AG04449 (cell line): Measurements from ENCODE around the gene HSPA12B.

Experiments
- CTCF ChIA-PET: fragments of 350-600 bp; formaldehyde crosslinking; extraction: SDS; loops from one replicate; lab custom pipeline; 2021; ENCODE audit warnings: antibody characterized with exemption; lab: Yijun Ruan, JAX
- POLR2A ChIA-PET: fragments of 400-600, 350-600 bp; formaldehyde crosslinking; extraction: SDS; loops from one replicate; lab custom pipeline; 2020; ENCODE audit warnings: antibody characterized with exemption, inconsistent platforms; lab: Yijun Ruan, JAX
- DNase-seq: peaks from one replicate; pipeline ENCODE4 v3.0.0-alpha.2; 2010; ENCODE audit warnings: low read depth, low spot score
- H3K4me3 ChIP-seq: 2 replicates; pipeline ENCODE4 v1.5.1; 2011; ENCODE audit warnings: low read depth, mild to moderate bottlenecking, control low read depth, low read length
- TF ChIP-seq, protein P1 (sequence below): IDR thresholded peaks from one replicate; pipeline ENCODE4 v1.5.1; 2011; ENCODE audit warnings: mild to moderate bottlenecking, moderate library complexity, low read length, control low read depth, inconsistent platforms; ENCODE audit not compliant: insufficient read depth; ENCODE audit errors: missing control alignments

Gene HSPA12B

GRCh38 chr20:3689978-3690377, 42.5 kb upstream of the HSPA12B start:
- H3K4me3 ChIP-seq, result no peak overlapping the region
- no peak for DNase-seq
- TF ChIP-seq, protein P1, sequence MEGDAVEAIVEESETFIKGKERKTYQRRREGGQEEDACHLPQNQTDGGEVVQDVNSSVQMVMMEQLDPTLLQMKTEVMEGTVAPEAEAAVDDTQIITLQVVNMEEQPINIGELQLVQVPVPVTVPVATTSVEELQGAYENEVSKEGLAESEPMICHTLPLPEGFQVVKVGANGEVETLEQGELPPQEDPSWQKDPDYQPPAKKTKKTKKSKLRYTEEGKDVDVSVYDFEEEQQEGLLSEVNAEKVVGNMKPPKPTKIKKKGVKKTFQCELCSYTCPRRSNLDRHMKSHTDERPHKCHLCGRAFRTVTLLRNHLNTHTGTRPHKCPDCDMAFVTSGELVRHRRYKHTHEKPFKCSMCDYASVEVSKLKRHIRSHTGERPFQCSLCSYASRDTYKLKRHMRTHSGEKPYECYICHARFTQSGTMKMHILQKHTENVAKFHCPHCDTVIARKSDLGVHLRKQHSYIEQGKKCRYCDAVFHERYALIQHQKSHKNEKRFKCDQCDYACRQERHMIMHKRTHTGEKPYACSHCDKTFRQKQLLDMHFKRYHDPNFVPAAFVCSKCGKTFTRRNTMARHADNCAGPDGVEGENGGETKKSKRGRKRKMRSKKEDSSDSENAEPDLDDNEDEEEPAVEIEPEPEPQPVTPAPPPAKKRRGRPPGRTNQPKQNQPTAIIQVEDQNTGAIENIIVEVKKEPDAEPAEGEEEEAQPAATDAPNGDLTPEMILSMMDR, result no peak
- CTCF ChIA-PET, result interaction anchor here (1.2 to 43.4 kb wide), 2 partner anchors 13 to 18 kb away, joined by 3 to 1151 read pairs; partner anchors contain the start of gene SIGLEC1
- POLR2A ChIA-PET, result no interaction called here

DNA sequence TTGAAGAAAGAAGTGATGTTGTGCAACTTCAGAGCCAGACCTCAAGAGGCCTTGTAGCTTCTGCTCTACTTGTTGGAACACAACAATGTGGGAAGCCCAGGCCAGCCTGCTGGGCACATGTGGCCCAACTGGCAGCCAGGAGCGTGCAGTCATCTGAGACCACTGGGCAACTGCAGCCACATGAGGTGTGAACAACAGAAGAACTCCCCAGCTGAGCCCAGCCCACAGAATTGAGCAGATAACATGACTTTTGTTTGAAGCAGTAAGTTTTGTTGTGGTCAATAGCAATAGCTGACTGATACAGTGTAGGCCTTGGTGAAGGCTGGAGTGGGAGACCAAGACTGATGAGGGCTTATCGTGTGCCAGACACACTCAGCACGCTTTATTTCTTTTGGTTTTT, 42.1 kb upstream of the HSPA12B start:
- no peak for DNase-seq
- POLR2A ChIA-PET, result no interaction called here
- no peak overlapping the region for H3K4me3 ChIP-seq
- TF ChIP-seq, protein P1, result no peak
- CTCF ChIA-PET, result interaction anchor here (1.2 to 43.4 kb wide), 2 partner anchors 14 to 17 kb away, joined by 3 to 1151 read pairs; partner anchors contain the start of gene SIGLEC1

DNA sequence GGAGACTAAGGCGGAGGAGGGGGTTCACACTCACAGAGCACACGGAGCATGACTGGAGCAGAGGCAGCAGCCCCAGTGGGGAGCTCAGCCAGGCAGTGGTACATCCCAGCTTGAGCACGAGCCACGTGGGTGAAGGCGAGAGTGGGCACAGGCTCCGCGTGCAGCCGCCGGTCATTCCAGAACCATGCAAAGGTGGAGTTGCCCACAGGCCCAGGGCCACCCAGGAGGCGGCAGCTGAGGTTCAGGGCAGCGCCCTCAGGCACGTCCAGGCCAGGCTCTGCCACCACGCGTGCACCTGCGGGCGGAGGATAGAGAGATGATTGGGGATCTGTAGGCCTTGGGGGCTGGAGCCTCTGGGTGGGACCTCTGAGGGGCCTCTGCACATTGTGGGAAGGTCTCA, 41.2 kb upstream of the HSPA12B start:
- ChIA-PET POLR2A (interaction anchor here (0.9 kb wide), 1 partner anchor 23 kb away, joined by 3 read pairs; no protein-coding TSS in a partner anchor), CTCF (interaction anchor here (43.4 kb wide), 1 partner anchor 16 kb away, joined by 1151 read pairs; the partner anchor contains the start of gene SIGLEC1)
- no peak overlapping the region for H3K4me3 ChIP-seq
- no peak for DNase-seq
- TF ChIP-seq, protein P1, result no peak

DNA sequence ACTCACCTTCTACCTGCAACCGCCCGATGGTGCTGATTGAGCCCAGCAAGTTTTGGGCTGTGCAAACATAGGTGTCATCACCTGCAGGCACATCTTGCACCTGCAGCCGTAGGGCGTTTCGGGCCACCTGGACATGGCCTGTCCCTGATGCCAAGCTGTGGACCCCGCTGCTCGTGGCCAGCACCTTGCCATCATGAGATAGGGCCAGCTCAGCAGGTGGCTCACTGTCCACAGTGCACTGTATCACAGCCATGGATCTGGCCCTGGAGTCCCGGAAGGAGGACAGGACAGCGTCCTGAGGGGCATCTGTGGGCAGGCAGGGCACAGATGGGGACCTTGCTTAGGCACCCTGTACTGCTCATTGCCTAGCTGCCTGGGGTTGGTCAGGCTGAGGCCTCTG, 40.6 kb upstream of the HSPA12B start:
- ChIA-PET POLR2A (interaction anchor here (0.9 kb wide), 1 partner anchor 23 kb away, joined by 3 read pairs; no protein-coding TSS in a partner anchor), CTCF (interaction anchor here (43.4 kb wide), 1 partner anchor 16 kb away, joined by 1151 read pairs; the partner anchor contains the start of gene SIGLEC1)
- DNase-seq, result no peak
- TF ChIP-seq, protein P1, result no peak
- no peak overlapping the region for H3K4me3 ChIP-seq

DNA sequence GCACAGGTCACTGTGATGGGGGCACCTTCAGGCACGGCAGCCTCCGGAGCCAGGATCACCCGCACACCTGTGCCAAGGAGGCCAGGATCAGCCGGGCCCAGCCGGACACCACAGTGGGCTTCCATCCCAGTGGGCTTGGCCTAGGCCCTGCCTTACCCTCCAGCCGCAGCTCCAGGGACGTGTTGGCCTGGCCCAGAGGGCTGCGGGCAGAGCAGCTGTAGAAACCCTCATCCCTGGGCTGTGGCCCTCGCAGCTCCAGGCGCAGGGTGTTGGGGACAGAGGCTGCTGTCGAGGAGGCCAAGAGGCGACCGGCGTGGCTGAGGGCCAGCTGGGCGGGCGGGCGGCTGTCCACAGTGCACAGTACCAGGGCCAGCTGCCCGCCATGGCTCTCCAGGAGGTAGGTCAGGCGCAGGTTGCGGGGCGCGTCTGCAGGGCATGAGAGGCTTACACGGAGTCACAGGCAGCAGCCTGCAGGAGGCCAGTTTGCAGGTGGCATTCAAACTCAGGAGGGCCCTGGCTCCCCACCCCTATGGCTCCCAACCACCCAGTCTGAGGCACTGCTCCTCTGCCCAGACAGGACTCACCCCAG, 39.7 kb upstream of the HSPA12B start:
- no peak for DNase-seq
- CTCF ChIA-PET, result interaction anchor here (0.9 to 43.4 kb wide), 2 partner anchors 15 to 16 kb away, joined by 3 to 1151 read pairs; partner anchors contain the start of gene SIGLEC1
- H3K4me3 ChIP-seq, result no peak overlapping the region
- TF ChIP-seq, protein P1, result no peak
- POLR2A ChIA-PET, result no interaction called here

GRCh38 chr20:3693376-3693775, 39.1 kb upstream of the HSPA12B start:
- CTCF ChIA-PET, result interaction anchor here (0.9 to 43.4 kb wide), 3 partner anchors 14 to 57 kb away, joined by 3 to 1151 read pairs (median 3); partner anchors contain the start of gene SIGLEC1
- POLR2A ChIA-PET, result no interaction called here

More at GRCh38 chr20:3693376-3693775, 39.1 kb upstream of the HSPA12B start:
- DNase-seq, result no peak
- no peak overlapping the region for H3K4me3 ChIP-seq
- TF ChIP-seq, protein P1, result no peak
